K562 (cell line): ENCODE results near the gene EML6.

Experiments
- ARID1B ChIP-seq: fragments of 450-650 bp; IDR thresholded peaks from 2 replicates; pipeline ENCODE4 v1.6.1; 2016; ENCODE audit warnings: antibody characterized with exemption, mild to moderate bottlenecking, inconsistent platforms
- E2F6 ChIP-seq, 2 experiments: IDR thresholded peaks; 2 replicates each; pipeline ENCODE4 v1.6.1; 2011; ENCODE audit warnings: borderline replicate concordance in 1 of 2, control low read depth in 1 of 2, low read depth in 1 of 2, low read length in 1 of 2, mild to moderate bottlenecking in 1 of 2, mixed read lengths in 1 of 2, moderate library complexity in 1 of 2; ENCODE audit not compliant: insufficient read depth in 1 of 2, insufficient read length in 1 of 2, poor library complexity in 1 of 2, severe bottlenecking in 1 of 2; ENCODE audit errors: extremely low read depth in 1 of 2
- EZH2 ChIP-seq: IDR thresholded peaks from 2 replicates; pipeline ENCODE4 v1.6.1; 2012; ENCODE audit warnings: low read depth, mild to moderate bottlenecking, inconsistent platforms, low read length, borderline replicate concordance
- HDAC2 ChIP-seq: fragments of 450-650 bp; IDR thresholded peaks from 2 replicates; pipeline ENCODE4 v1.6.1; 2016; ENCODE audit warnings: mild to moderate bottlenecking
- HNRNPLL ChIP-seq: fragments of 200-400 bp; formaldehyde crosslinking; IDR thresholded peaks from 2 replicates; pipeline ENCODE4 v1.6.1; 2017; ENCODE audit warnings: low read length, low read depth, mild to moderate bottlenecking; ENCODE audit not compliant: poor library complexity, severe bottlenecking
- KDM1A ChIP-seq, 2 experiments: fragments of 450-650 bp; IDR thresholded peaks; 2 replicates each; pipeline ENCODE4 v1.6.1; 2016; ENCODE audit warnings: mild to moderate bottlenecking in 2 of 2
- MLLT1 ChIP-seq, 2 experiments: fragments of 450-650 bp; IDR thresholded peaks; 2 replicates each; pipeline ENCODE4 v1.6.1; 2016
- REST ChIP-seq, 2 experiments: fragments of 450-650 bp; formaldehyde crosslinking in 1 of 2; IDR thresholded peaks; 2 replicates each; pipeline versions ENCODE4 v1.4.0 to v1.6.1; 2014 to 2020; ENCODE audit warnings: mild to moderate bottlenecking in 2 of 2, borderline replicate concordance in 1 of 2, low read depth in 1 of 2
- SREBF2 ChIP-seq: sonication (generic); formaldehyde crosslinking; IDR thresholded peaks from 2 replicates; pipeline ENCODE4 v1.4.0; 2020; ENCODE audit warnings: mild to moderate bottlenecking, missing genetic modification reagents
- ZBTB26 ChIP-seq: fragments of 450-650 bp; formaldehyde crosslinking; IDR thresholded peaks from 2 replicates; pipeline ENCODE4 v1.4.0; 2022; ENCODE audit warnings: missing genetic modification characterization
- ZNF785 ChIP-seq: fragments of 250-450 bp; sonication (Bioruptor Pico); IDR thresholded peaks from 2 replicates; pipeline ENCODE4 v1.4.0; 2020; ENCODE audit warnings: mild to moderate bottlenecking
- TF ChIP-seq, protein P1 (sequence below), 3 experiments: IDR thresholded peaks in 2 of 3; conservative IDR thresholded peaks in 1 of 3; 2 replicates each; pipeline ENCODE4 v1.5.1; 2011 to 2012; ENCODE audit warnings: low read length in 3 of 3, mild to moderate bottlenecking in 3 of 3, control low read depth in 2 of 3, improper control_type of control experiment in 1 of 3, inconsistent platforms in 1 of 3, low read depth in 1 of 3, mixed read lengths in 1 of 3, moderate library complexity in 1 of 3; ENCODE audit not compliant: insufficient read depth in 2 of 3

GRCh38 chr2:54859416-54859815, 136.0 kb downstream of the EML6 start:
- TF ChIP-seq E2F6 (IDR thresholded peaks at IDR 0.05; ENCODE audit: borderline replicate concordance in 1 of 2, extremely low read depth in 1 of 2, insufficient read depth in 1 of 2, insufficient read length in 1 of 2, low read depth in 1 of 2, low read length in 1 of 2, poor library complexity in 1 of 2, severe bottlenecking in 1 of 2) (no peak), SREBF2 (CRISPR knock-in tag) (no peak), ZBTB26 (CRISPR knock-in tag) (no peak), REST (IDR thresholded peaks at IDR 0.05; ENCODE audit: borderline replicate concordance) (no peak), REST (CRISPR knock-in tag; IDR thresholded peaks at IDR 0.05; ENCODE audit: low read depth) (no peak), ZNF785 (CRISPR knock-in tag) (no peak), HNRNPLL (no peak), KDM1A (IDR thresholded peaks at IDR 0.05) (no peak), ARID1B (no peak), MLLT1 (IDR thresholded peaks at IDR 0.05) (no peak), EZH2 (no peak), HDAC2 (no peak)
- TF ChIP-seq, protein P1, sequence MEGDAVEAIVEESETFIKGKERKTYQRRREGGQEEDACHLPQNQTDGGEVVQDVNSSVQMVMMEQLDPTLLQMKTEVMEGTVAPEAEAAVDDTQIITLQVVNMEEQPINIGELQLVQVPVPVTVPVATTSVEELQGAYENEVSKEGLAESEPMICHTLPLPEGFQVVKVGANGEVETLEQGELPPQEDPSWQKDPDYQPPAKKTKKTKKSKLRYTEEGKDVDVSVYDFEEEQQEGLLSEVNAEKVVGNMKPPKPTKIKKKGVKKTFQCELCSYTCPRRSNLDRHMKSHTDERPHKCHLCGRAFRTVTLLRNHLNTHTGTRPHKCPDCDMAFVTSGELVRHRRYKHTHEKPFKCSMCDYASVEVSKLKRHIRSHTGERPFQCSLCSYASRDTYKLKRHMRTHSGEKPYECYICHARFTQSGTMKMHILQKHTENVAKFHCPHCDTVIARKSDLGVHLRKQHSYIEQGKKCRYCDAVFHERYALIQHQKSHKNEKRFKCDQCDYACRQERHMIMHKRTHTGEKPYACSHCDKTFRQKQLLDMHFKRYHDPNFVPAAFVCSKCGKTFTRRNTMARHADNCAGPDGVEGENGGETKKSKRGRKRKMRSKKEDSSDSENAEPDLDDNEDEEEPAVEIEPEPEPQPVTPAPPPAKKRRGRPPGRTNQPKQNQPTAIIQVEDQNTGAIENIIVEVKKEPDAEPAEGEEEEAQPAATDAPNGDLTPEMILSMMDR (IDR thresholded peaks at IDR 0.05 in 2 of 3, conservative IDR thresholded peaks at IDR 0.05 in 1 of 3; ENCODE audit: insufficient read depth in 2 of 3, low read depth in 1 of 3, low read length in 3 of 3): peak in 2 of 3 experiments; percentile 26 to 34; a peak in 2 of 6 replicates
